ENCODE measurements around the gene PRPF4. TPM values are rescaled to one million over a fixed set of nuclear protein-coding genes. Genes with fewer than 3 reads are reported as not detected.
A peak's percentile ranks its signal among the peaks of the same experiment; 100 is the strongest.

The PRPF4 gene
- total RNA-seq, 3 donors from 2014 or later = 13.2 to 18.4 (median 15.8) TPM

DNA sequence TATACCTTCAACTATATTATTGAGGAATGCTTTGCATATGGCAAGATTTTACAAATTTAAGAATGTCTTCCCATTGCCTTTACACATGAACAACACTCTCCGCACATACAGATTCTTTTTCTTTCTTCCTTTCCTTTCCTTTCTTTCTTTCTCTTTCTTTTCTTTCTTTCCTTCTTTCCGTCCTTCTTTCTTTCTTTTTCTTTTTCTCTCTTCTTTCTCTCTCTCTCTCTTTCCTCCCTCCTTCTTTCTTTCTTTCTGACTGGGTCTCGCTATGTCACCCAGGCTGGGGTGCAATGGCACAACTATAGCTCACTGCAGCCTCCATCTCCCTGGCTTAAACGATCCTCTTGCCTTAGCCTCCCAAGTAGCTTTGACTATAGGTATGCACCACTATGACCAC lies 50.8 kb downstream of the PRPF4 start:
- no peak for DNase-seq
- TF ChIP-seq, protein P1, sequence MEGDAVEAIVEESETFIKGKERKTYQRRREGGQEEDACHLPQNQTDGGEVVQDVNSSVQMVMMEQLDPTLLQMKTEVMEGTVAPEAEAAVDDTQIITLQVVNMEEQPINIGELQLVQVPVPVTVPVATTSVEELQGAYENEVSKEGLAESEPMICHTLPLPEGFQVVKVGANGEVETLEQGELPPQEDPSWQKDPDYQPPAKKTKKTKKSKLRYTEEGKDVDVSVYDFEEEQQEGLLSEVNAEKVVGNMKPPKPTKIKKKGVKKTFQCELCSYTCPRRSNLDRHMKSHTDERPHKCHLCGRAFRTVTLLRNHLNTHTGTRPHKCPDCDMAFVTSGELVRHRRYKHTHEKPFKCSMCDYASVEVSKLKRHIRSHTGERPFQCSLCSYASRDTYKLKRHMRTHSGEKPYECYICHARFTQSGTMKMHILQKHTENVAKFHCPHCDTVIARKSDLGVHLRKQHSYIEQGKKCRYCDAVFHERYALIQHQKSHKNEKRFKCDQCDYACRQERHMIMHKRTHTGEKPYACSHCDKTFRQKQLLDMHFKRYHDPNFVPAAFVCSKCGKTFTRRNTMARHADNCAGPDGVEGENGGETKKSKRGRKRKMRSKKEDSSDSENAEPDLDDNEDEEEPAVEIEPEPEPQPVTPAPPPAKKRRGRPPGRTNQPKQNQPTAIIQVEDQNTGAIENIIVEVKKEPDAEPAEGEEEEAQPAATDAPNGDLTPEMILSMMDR (IDR thresholded peaks at IDR 0.05) = no peak
- intact Hi-C loops (cut with DNase I, micrococcal nuclease) = no loop called here
- no peak for ATAC-seq
- H3K4me3 ChIP-seq = no peak overlapping the region
- H3K4me1 ChIP-seq (ENCODE audit: low read depth) = no peaks in the 10 kb centered on the region
- no peaks in the 10 kb centered on the region for H3K36me3 ChIP-seq (ENCODE audit: low read depth)
- H3K9me3 ChIP-seq = no peaks in the 10 kb centered on the region

DNA sequence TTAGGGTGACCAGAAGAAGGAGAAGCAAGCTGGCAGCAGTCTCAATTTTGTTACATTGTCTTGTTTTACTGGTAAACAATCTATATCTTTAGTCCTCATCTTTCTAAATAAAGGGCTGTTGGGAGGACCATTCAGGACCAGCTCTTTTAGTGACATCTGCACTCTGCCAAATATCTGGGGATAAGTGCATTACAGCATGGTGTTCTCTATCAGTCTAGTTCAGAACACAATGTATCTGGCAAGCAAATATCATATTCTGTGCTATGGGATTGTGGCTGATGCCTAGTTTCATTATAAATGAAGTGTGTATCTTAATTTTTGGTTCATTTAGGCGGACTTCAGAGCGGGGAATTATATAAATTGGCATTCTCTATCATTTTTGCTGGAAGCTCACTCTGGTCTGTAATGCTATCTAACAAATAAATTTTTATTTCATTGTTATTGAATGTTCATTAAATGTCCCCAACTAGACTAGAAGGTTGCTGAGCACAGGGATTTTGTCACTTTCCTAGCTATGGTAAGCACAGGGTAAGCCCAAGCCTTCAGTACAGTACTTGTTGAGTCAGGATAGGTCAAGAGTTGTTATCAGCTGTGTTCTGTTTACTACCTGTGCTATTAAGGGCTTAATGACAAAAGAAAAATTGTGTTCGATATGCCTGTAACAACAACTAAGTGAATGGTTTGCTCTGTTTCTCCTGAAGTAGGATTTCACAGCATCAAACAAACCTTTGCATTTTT lies 52.8 kb downstream of the PRPF4 start:
- H3K4me3 ChIP-seq = no peak overlapping the region
- ATAC-seq (no peak), DNase-seq (no peak)
- TF ChIP-seq, protein P1 (IDR thresholded peaks at IDR 0.05) = no peak
- no peaks in the 10 kb centered on the region for H3K4me1 ChIP-seq (ENCODE audit: low read depth)
- H3K9me3 ChIP-seq = no peaks in the 10 kb centered on the region
- no peaks in the 10 kb centered on the region for H3K36me3 ChIP-seq (ENCODE audit: low read depth)
- intact Hi-C loops (cut with DNase I, micrococcal nuclease) = no loop called here

DNA sequence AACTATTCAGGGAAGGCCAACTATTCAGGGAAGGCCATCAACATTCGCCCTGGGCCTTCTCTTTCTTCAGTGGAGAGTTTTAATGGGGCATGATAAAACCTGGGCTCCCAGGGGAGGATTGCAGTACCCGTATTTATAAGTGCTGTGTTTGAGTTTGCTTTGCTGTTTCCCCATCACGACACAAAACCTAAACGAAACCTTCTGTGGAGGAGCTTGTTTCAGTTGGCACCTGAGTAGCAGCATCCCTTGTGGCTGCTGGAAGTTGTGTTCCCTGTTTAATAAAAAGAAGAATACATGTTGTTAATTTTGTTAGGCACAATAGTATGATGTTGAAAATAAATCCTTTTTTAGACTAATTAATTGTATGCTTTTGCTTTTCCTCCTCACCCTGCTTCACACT lies 56.3 kb downstream of the PRPF4 start:
- no peak for DNase-seq
- ATAC-seq = no peak
- no peak overlapping the region for H3K4me3 ChIP-seq
- no peaks in the 10 kb centered on the region for H3K4me1 ChIP-seq (ENCODE audit: low read depth)
- TF ChIP-seq, protein P1 (IDR thresholded peaks at IDR 0.05) = no peak
- intact Hi-C loops (cut with DNase I, micrococcal nuclease) = no loop called here
- no peaks in the 10 kb centered on the region for H3K9me3 ChIP-seq
- no peaks in the 10 kb centered on the region for H3K36me3 ChIP-seq (ENCODE audit: low read depth)

DNA sequence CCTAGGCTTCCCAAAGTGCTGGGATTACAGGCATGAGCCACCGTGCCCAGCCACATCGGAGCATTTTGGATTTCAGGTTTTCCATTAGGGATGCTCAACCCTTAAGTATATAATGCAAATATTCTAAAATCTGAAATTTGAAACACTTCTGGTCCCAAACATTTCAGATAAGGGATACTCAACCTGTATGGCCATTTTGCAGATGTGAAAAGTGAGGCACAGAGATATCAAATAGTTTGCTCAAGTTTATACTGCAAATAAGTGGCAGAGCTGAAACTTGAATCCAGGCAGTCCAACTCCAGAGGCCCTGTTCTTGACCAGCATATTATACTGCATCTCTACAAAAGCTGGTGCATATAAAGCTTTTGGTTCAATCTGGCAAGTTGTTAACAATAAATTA lies 62.3 kb downstream of the PRPF4 start:
- TF ChIP-seq, protein P1 (IDR thresholded peaks at IDR 0.05) = no peak
- Histone ChIP-seq H3K36me3 (ENCODE audit: low read depth) (no peaks in the 10 kb centered on the region), H3K9me3 (no peaks in the 10 kb centered on the region), H3K4me3 (no peak overlapping the region), H3K4me1 (ENCODE audit: low read depth) (peaks cover 6% of the 10 kb centered on the region)
- ATAC-seq (no peak), DNase-seq (no peak)
- intact Hi-C loops (cut with DNase I, micrococcal nuclease) = loop anchor here in 1 of 2 donors (2.0 kb wide), 1 partner anchor 69 kb away; no protein-coding TSS in a partner anchor

DNA sequence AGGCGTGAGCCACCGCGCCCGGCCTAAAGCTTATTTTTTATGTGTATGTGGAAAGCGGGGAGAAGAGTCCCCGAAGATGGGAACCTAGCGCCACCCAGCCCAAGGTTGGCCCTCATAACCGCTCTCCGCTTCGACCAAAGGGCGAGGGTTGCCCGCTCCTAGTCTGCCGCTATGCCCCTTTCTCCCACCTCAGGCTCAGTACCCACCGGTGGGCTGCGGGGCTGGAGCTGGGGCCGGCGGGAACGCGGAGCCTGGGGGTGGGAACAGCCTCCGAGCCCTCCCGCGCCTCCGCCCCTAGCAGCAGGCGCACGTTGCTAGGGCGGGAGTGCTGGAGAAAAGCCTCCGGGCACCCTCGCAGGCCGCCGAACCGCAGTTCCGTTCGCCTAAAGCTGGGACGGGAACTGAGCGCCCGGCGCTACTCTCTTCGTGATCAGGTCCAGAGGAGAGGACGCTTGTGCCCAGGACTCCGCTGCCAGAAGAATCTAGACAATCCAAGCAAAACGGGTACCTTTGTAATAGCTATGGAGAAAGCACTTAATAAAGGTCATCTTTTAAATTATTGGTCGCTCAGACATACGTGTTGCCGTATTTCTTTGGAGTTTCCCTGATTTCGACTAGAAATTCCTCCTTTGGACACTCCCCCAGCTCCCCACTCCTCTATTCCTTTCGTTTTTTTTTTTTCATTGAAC lies 64.7 kb downstream of the PRPF4 start, which contains the start of gene WDR31:
WDR31 (minus strand) TSS at position 265 of the 689 bp plus-strand sequence. CDS start 8,253 bp downstream, outside the sequence.
- H3K36me3 ChIP-seq (ENCODE audit: low read depth) = no peaks in the 10 kb centered on the region
- intact Hi-C loops (cut with DNase I, micrococcal nuclease) = no loop called here
- TF ChIP-seq, protein P1 (IDR thresholded peaks at IDR 0.05) = no peak

More for the DNA sequence above, 64.7 kb downstream of the PRPF4 start, which contains the start of gene WDR31:
- DNase-seq (peak; percentile 85 to 91 (median 90)), ATAC-seq (peak; percentile 92)
- Histone ChIP-seq H3K4me3 (peak within 1 kb of the TSS; percentile 52), H3K9me3 (no peaks in the 10 kb centered on the region), H3K4me1 (ENCODE audit: low read depth) (peaks cover 12% of the 10 kb centered on the region)

Measured in mucosa of descending colon (tissue), 3 donors.